HL-60 (cell line): ENCODE data around the gene CABLES2.

Source experiments
- DNase-seq, 2 experiments: peaks; one replicate each; pipeline ENCODE4 v3.0.0-alpha.2; 2010 to 2020; ENCODE audit warnings: low read depth in 1 of 2, low spot score in 1 of 2
- H3K27ac ChIP-seq: fragments of 250-450 bp; sonication (Bioruptor Pico); replicated peaks from 2 replicates; pipeline ENCODE4 v1.5.1; 2020; ENCODE audit warnings: mild to moderate bottlenecking, moderate library complexity
- H3K27me3 ChIP-seq: fragments of 250-450 bp; sonication (Bioruptor Pico); 2 replicates; pipeline ENCODE4 v1.5.1; 2021; ENCODE audit warnings: mild to moderate bottlenecking, moderate library complexity; ENCODE audit not compliant: insufficient read depth, poor library complexity, severe bottlenecking
- H3K4me3 ChIP-seq: replicated peaks from 2 replicates; pipeline ENCODE4 v1.5.1; 2011; ENCODE audit warnings: mild to moderate bottlenecking, control low read depth, low read length; ENCODE audit not compliant: insufficient read depth
- GABPA ChIP-seq: IDR thresholded peaks from 2 replicates; pipeline ENCODE4 v1.6.1; 2012; ENCODE audit warnings: low read depth
- POLR2AphosphoS5 ChIP-seq: IDR thresholded peaks from 2 replicates; pipeline ENCODE4 v1.6.1; 2012; ENCODE audit warnings: low read depth
- SPI1 ChIP-seq: IDR thresholded peaks from 2 replicates; pipeline ENCODE4 v1.6.1; 2012; ENCODE audit warnings: low read depth, mild to moderate bottlenecking, borderline replicate concordance
- TF ChIP-seq, protein P1 (sequence below): IDR thresholded peaks from one replicate; pipeline ENCODE4 v1.5.1; 2011; ENCODE audit warnings: low read length, control low read depth, inconsistent platforms; ENCODE audit not compliant: insufficient read depth
- TF ChIP-seq, protein P2 (sequence below): IDR thresholded peaks from 2 replicates; pipeline ENCODE4 v1.6.1; 2012; ENCODE audit warnings: low read depth; ENCODE audit not compliant: insufficient replicate concordance

The CABLES2 gene

DNA sequence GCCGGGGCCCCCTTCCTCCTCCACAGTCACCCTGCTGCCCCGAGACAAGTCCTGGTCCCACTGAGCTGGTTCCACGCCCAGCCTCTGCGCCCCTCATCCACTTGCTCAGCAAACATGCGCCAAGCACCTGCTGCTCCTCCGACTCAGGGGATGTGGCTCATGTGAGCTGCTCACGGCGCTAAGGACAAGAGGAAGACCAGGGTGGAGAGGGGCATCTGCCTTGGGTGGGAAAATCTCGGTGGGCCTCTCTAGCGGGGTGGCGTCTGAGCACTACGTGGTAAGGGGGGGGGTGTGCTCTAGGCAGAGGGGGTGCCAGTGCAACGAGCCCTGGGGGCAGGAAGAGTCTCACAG, 44.5 kb downstream of the CABLES2 start:
- no peak for DNase-seq
- Histone ChIP-seq H3K4me3 (no peak overlapping the region), H3K27me3 (peaks cover 30% of the 10 kb centered on the region), H3K27ac (no peak overlapping the region)
- TF ChIP-seq SPI1 (no peak), POLR2AphosphoS5 (no peak), GABPA (no peak)
- TF ChIP-seq, protein P1, sequence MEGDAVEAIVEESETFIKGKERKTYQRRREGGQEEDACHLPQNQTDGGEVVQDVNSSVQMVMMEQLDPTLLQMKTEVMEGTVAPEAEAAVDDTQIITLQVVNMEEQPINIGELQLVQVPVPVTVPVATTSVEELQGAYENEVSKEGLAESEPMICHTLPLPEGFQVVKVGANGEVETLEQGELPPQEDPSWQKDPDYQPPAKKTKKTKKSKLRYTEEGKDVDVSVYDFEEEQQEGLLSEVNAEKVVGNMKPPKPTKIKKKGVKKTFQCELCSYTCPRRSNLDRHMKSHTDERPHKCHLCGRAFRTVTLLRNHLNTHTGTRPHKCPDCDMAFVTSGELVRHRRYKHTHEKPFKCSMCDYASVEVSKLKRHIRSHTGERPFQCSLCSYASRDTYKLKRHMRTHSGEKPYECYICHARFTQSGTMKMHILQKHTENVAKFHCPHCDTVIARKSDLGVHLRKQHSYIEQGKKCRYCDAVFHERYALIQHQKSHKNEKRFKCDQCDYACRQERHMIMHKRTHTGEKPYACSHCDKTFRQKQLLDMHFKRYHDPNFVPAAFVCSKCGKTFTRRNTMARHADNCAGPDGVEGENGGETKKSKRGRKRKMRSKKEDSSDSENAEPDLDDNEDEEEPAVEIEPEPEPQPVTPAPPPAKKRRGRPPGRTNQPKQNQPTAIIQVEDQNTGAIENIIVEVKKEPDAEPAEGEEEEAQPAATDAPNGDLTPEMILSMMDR, result no peak
- TF ChIP-seq, protein P2, sequence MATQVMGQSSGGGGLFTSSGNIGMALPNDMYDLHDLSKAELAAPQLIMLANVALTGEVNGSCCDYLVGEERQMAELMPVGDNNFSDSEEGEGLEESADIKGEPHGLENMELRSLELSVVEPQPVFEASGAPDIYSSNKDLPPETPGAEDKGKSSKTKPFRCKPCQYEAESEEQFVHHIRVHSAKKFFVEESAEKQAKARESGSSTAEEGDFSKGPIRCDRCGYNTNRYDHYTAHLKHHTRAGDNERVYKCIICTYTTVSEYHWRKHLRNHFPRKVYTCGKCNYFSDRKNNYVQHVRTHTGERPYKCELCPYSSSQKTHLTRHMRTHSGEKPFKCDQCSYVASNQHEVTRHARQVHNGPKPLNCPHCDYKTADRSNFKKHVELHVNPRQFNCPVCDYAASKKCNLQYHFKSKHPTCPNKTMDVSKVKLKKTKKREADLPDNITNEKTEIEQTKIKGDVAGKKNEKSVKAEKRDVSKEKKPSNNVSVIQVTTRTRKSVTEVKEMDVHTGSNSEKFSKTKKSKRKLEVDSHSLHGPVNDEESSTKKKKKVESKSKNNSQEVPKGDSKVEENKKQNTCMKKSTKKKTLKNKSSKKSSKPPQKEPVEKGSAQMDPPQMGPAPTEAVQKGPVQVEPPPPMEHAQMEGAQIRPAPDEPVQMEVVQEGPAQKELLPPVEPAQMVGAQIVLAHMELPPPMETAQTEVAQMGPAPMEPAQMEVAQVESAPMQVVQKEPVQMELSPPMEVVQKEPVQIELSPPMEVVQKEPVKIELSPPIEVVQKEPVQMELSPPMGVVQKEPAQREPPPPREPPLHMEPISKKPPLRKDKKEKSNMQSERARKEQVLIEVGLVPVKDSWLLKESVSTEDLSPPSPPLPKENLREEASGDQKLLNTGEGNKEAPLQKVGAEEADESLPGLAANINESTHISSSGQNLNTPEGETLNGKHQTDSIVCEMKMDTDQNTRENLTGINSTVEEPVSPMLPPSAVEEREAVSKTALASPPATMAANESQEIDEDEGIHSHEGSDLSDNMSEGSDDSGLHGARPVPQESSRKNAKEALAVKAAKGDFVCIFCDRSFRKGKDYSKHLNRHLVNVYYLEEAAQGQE, result no peak

DNA sequence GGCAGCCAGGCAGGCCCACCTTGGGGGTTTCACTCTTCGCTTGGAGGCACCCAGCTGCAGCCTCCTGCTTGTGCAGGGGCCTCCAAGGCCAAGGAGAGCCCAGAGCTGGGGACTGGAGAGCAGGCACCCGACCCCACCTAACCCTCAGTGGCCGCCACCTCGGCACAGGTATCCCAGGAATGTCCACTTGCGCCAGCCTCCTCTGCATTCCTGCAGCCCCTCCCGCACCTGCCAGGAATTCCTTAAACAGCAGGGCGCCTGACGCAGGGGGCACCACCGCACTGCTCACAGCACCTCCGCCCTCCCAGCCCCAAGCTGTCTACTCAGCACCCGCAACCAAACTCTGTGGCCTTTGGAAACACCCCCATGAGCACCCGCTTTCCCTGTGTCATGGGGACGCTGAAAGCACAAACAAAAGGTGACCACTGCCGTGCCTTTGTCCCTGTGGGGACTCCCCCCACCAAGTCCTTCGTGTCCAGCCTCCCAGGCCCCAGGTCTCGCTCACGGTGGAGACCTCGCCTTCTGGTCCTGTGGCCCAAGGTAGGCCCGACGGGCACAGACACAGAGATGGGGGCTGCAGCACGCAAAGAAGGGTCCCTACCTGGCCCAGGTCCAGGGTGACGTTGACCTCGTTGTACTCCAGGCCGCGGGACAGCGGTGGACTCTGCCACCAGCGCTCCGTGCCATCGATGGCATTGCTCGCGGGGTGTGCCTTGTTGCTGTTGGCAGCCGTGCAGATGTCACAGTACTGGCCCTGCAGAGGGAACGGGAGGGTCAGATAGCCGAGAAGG, 45.1 kb downstream of the CABLES2 start:
- Histone ChIP-seq H3K27me3 (peaks cover 34% of the 10 kb centered on the region), H3K4me3 (no peak overlapping the region), H3K27ac (no peak overlapping the region)
- no peak for TF ChIP-seq SPI1
- TF ChIP-seq, protein P2, result no peak
- TF ChIP-seq, protein P1, result no peak
- TF ChIP-seq POLR2AphosphoS5, result no peak
- no peak for TF ChIP-seq GABPA
- no peak for DNase-seq

DNA sequence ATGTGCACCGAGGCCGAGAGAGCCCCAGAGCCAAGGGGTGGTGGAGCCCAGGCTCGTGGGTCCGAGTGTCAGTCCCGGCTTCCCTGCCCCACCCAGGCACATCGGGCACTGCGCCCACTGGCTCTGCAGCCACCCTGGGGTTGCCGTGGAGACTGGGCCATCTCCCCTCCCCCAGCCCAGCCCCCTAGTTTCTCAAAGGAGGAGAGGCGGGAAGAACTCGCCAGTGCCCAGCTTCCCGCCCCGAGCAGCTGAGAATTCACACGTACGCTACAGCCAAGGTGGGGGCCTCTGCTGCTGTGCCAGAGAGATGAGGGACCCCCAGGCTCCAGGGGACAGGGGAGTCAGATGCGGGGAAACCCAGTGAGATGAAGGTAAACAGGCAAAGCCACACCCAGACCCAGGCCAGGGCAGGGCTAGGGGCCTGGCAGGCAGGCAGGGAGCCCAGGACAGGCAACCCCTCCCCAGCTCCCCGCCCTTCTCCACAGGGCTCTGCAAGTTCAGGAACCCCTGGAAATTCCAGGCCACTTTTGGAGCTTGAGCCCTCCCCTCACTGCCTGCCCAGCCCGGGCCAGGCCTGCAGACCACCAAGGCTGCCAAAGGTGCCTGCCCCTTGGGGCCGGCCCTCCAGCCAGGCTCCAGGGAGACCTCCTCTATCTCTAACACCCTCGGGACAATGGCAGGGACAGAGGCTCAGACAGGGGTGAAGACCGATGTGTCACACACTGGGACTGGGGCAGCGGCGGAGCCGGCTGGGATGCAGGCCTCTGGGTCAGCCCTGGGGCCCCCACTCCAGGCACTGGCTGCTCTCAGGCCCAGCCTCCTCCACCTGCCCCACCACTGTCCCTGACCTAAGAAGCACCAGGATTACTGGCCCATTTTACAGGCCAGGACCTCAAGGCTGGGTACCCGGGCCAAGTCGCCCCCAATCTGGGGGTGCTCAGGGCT, 46.0 kb downstream of the CABLES2 start:
- TF ChIP-seq, protein P1, result no peak
- TF ChIP-seq, protein P2, result no peak
- TF ChIP-seq POLR2AphosphoS5 (no peak), SPI1 (no peak), GABPA (no peak)
- peaks cover 35% of the 10 kb centered on the region for H3K27me3 ChIP-seq
- H3K4me3 ChIP-seq, result no peak overlapping the region
- DNase-seq, result no peak
- H3K27ac ChIP-seq, result no peak overlapping the region
